ENCODE data around the gene VPS72. TPM values are rescaled to one million over a fixed set of nuclear protein-coding genes. Genes with fewer than 3 reads are reported as not detected.

The VPS72 gene
- total and polyA plus RNA-seq, 8 donors, result 12.5 to 29.0 (median 23.7) TPM

- Histone ChIP-seq H3K4me1 (no peaks in the 10 kb centered on the region), H3K27me3 (peaks cover 0 to 8% (median 0%) of the 10 kb centered on the region in 4 donors), H3K9me3 (no peaks in the 10 kb centered on the region), H3K27ac (no peak overlapping the region), H3K4me3 (peak overlapping the region in 2 of 4 donors; percentile 2 to 30), H3K36me3 (no peaks in the 10 kb centered on the region)
- WGBS, 2 donors, result 26 to 35% methylated on average over 45 of the region's 45 CpGs
- no peak for FAIRE-seq
- TF ChIP-seq CTCF (IDR thresholded peaks at IDR 0.05), result no peak
- peak; percentile 82 to 95 (median 88) for ATAC-seq
- DNase-seq, result peak; percentile 65 to 75 (median 70)
- intact Hi-C loops (cut with DNase I), result no loop called here
Measured at GRCh38 chr1:151130987-151131586, 58.9 kb downstream of the VPS72 start.

- H3K27ac ChIP-seq, result no peak overlapping the region
- FAIRE-seq, result no peak
- H3K36me3 ChIP-seq, result no peaks in the 10 kb centered on the region
- DNase-seq, result no peak
- no peak overlapping the region for H3K4me3 ChIP-seq
- no peaks in the 10 kb centered on the region for H3K9me3 ChIP-seq
- 88 to 89% methylated on average over 6 of the region's 6 CpGs for WGBS, 2 donors
- no peak for ATAC-seq
- intact Hi-C loops (cut with DNase I), result no loop called here
- H3K27me3 ChIP-seq, result peaks cover 0 to 8% (median 0%) of the 10 kb centered on the region in 4 donors
- no peak for TF ChIP-seq CTCF (IDR thresholded peaks at IDR 0.05)
- no peaks in the 10 kb centered on the region for H3K4me1 ChIP-seq
Measured at GRCh38 chr1:151128800-151129199, 61.2 kb downstream of the VPS72 start.

Other genes starting within 250 kb of the VPS72 start
- 100 to 1,000 TPM in 3 of 6 donors, 10 to 100 TPM in 3; 75.0 to 155 (median 94.6) TPM for gene CERS2, start 215.4 kb downstream of the VPS72 start, total RNA-seq
- gene CERS2, start 215.4 kb downstream of the VPS72 start, polyA plus RNA-seq, result 100 to 1,000 TPM; 112 to 122 TPM
- 10 to 100 TPM; 11.7 to 17.6 (median 13.8) TPM for gene ANXA9, start 207.9 kb downstream of the VPS72 start, total RNA-seq
- gene ANXA9, start 207.9 kb downstream of the VPS72 start, polyA plus RNA-seq, result 10 to 100 TPM; 18.1 to 30.7 TPM
- gene MINDY1, start 183.3 kb downstream of the VPS72 start, total RNA-seq, result 10 to 100 TPM; 24.1 to 35.5 (median 32.4) TPM
- 10 to 100 TPM; 23.1 to 24.2 TPM for gene MINDY1, start 183.3 kb downstream of the VPS72 start, polyA plus RNA-seq
- gene PRUNE1, start 181.7 kb downstream of the VPS72 start, total RNA-seq, result 10 to 100 TPM in 2 of 6 donors, 1 to 10 TPM in 4; 6.4 to 11.1 (median 8.1) TPM
- 10 to 100 TPM in 1 of 2 donors, 1 to 10 TPM in 1; 6.7 to 16.7 TPM for gene PRUNE1, start 181.7 kb downstream of the VPS72 start, polyA plus RNA-seq
- gene BNIPL, start 153.6 kb downstream of the VPS72 start, total RNA-seq, result under 1 TPM; 0.12 to 0.40 (median 0.14) TPM
- under 1 TPM; 0.31 to 0.34 TPM for gene BNIPL, start 153.6 kb downstream of the VPS72 start, polyA plus RNA-seq
- gene C1orf56, start 142.4 kb downstream of the VPS72 start, total RNA-seq, result 1 to 10 TPM; 2.6 to 4.1 (median 3.2) TPM
- 1 to 10 TPM; 3.0 to 4.8 TPM for gene C1orf56, start 142.4 kb downstream of the VPS72 start, polyA plus RNA-seq
- 10 to 100 TPM; 22.0 to 54.5 (median 27.0) TPM for gene CDC42SE1, start 130.6 kb downstream of the VPS72 start, total RNA-seq
- gene CDC42SE1, start 130.6 kb downstream of the VPS72 start, polyA plus RNA-seq, result 10 to 100 TPM; 32.0 to 40.9 TPM
- gene MLLT11, start 129.8 kb downstream of the VPS72 start, total RNA-seq, result under 1 TPM; 0.19 to 0.86 (median 0.35) TPM
- 1 to 10 TPM; 1.2 to 3.3 TPM for gene MLLT11, start 129.8 kb downstream of the VPS72 start, polyA plus RNA-seq
- 1 to 10 TPM; 3.7 to 8.7 (median 5.7) TPM for gene GABPB2, start 119.4 kb downstream of the VPS72 start, total RNA-seq
- 1 to 10 TPM; 4.5 to 5.0 TPM for gene GABPB2, start 119.4 kb downstream of the VPS72 start, polyA plus RNA-seq
- 1 to 10 TPM in 5 of 6 donors, under 1 TPM in 1; 0.47 to 4.3 (median 1.9) TPM for gene SEMA6C, start 43.6 kb downstream of the VPS72 start, total RNA-seq
- 10 to 100 TPM; 18.0 to 24.1 TPM for gene SEMA6C, start 43.6 kb downstream of the VPS72 start, polyA plus RNA-seq
- 1 to 10 TPM in 3 of 6 donors, under 1 TPM in 3; 0.16 to 3.8 (median 0.90) TPM for gene TNFAIP8L2, start 33.5 kb downstream of the VPS72 start, total RNA-seq
- gene TNFAIP8L2, start 33.5 kb downstream of the VPS72 start, polyA plus RNA-seq, result 1 to 10 TPM; 1.3 to 2.9 TPM
- 1 to 10 TPM; 1.8 to 5.5 (median 3.4) TPM for gene LYSMD1, start 24.3 kb downstream of the VPS72 start, total RNA-seq
- 1 to 10 TPM; 4.3 to 4.5 TPM for gene LYSMD1, start 24.3 kb downstream of the VPS72 start, polyA plus RNA-seq
- 10 to 100 TPM in 3 of 6 donors, 1 to 10 TPM in 3; 7.7 to 18.1 (median 9.9) TPM for gene SCNM1, start 24.1 kb downstream of the VPS72 start, total RNA-seq
- gene SCNM1, start 24.1 kb downstream of the VPS72 start, polyA plus RNA-seq, result 10 to 100 TPM; 28.9 to 33.7 TPM
- gene TMOD4, start 14.2 kb downstream of the VPS72 start, total RNA-seq, result under 1 TPM in 4 of 6 donors, not detected in 2; 0.47 to 0.81 (median 0.56) TPM
- gene TMOD4, start 14.2 kb downstream of the VPS72 start, polyA plus RNA-seq, result not detected
- gene PIP5K1A, start 8.4 kb upstream of the VPS72 start, total RNA-seq, result 10 to 100 TPM; 10.1 to 22.6 (median 15.3) TPM
- 10 to 100 TPM; 16.6 to 20.8 TPM for gene PIP5K1A, start 8.4 kb upstream of the VPS72 start, polyA plus RNA-seq
- 10 to 100 TPM; 53.7 to 83.6 (median 74.9) TPM for gene PSMD4, start 64.5 kb upstream of the VPS72 start, total RNA-seq
- 100 to 1,000 TPM in 1 of 2 donors, 10 to 100 TPM in 1; 95.0 to 104 TPM for gene PSMD4, start 64.5 kb upstream of the VPS72 start, polyA plus RNA-seq
- 10 to 100 TPM; 14.8 to 23.4 (median 17.2) TPM for gene ZNF687, start 92.1 kb upstream of the VPS72 start, total RNA-seq
- 10 to 100 TPM in 1 of 2 donors, 1 to 10 TPM in 1; 9.8 to 14.3 TPM for gene ZNF687, start 92.1 kb upstream of the VPS72 start, polyA plus RNA-seq
- gene PI4KB, start 137.2 kb upstream of the VPS72 start, total RNA-seq, result 10 to 100 TPM; 20.0 to 36.5 (median 24.1) TPM
- 10 to 100 TPM; 33.3 to 44.2 TPM for gene PI4KB, start 137.2 kb upstream of the VPS72 start, polyA plus RNA-seq
- gene RFX5, start 157.1 kb upstream of the VPS72 start, total RNA-seq, result 10 to 100 TPM in 3 of 6 donors, 1 to 10 TPM in 3; 5.6 to 34.2 (median 8.6) TPM
- 1 to 10 TPM; 8.6 to 9.5 TPM for gene RFX5, start 157.1 kb upstream of the VPS72 start, polyA plus RNA-seq
- 10 to 100 TPM; 13.1 to 36.8 (median 25.2) TPM for gene SELENBP1, start 182.5 kb upstream of the VPS72 start, total RNA-seq
- 10 to 100 TPM; 53.6 to 93.0 TPM for gene SELENBP1, start 182.5 kb upstream of the VPS72 start, polyA plus RNA-seq
- gene PSMB4, start 209.4 kb upstream of the VPS72 start, total RNA-seq, result 100 to 1,000 TPM in 3 of 6 donors, 10 to 100 TPM in 3; 61.9 to 106 (median 90.5) TPM
- gene PSMB4, start 209.4 kb upstream of the VPS72 start, polyA plus RNA-seq, result 100 to 1,000 TPM; 172 to 217 TPM